GM21381 (cell line): ENCODE measurements around the gene CSF2.
"Not testable (repeated sequence)": the region's sequence is repeated elsewhere in the genome, so short reads cannot be mapped to it uniquely, and the experiment has no call there.

Source experiments
- ATAC-seq: cut with Tn5 transposase; IDR thresholded peaks from one replicate; pipeline ENCODE4 v1.9.1; 2021; ENCODE audit warnings: mild to moderate bottlenecking, moderate library complexity; ENCODE audit not compliant: unreplicated experiment

The CSF2 gene

DNA sequence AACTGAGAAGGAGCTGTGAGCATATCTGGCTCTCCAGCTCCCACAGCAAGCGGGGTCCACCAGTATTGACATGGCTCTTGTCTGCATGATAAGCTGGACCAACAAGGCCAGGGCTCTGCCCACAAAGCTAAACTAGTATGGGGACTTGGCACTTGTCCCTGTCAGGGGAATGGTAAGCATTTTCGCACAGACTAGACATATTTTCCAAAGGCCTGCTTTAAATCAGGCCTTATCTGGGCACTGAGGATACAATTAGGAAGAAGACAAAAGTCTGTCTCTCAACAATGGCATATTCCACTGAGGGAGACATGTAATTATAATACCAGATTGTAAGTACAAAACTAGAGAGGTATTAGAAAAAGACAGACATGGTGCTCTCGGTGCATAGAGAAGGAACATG lies 32.1 kb downstream of the CSF2 start:
- ATAC-seq = no peak

DNA sequence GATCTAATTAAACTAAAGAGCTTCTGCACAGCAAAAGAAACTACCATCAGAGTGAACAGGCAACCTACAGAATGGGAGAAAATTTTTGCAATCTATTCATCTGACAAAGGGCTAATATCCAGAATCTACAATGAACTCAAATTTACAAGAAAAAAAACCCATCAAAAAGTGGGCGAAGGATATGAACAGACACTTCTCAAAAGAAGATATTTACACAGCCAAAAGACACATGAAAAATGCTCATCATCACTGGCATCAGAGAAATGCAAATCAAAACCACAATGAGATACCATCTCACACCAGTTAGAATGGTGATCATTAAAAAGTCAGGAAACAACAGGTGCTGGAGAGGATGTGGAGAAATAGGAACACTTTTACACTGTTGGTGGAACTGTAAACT lies 34.9 kb downstream of the CSF2 start:
- not testable (repeated sequence) for ATAC-seq

DNA sequence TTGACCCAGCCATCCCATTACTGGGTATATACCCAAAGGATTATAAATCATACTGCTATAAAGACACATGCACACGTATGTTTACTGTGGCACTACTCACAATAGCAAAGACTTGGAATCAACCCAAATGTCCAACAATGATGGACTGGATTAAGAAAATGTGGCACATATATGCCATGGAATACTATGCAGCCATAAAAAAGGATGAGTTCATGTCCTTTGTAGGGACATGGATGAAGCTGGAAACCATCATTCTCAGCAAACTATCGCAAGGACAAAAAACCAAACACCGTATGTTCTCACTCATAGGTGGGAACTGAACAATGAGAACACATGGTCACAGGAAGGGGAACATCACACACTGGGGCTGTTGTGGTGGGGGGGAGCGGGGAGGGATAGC lies 35.4 kb downstream of the CSF2 start:
- not testable (repeated sequence) for ATAC-seq

- ATAC-seq = no peak
Measured at GRCh38 chr5:132109494-132110053, 36.0 kb downstream of the CSF2 start.

DNA sequence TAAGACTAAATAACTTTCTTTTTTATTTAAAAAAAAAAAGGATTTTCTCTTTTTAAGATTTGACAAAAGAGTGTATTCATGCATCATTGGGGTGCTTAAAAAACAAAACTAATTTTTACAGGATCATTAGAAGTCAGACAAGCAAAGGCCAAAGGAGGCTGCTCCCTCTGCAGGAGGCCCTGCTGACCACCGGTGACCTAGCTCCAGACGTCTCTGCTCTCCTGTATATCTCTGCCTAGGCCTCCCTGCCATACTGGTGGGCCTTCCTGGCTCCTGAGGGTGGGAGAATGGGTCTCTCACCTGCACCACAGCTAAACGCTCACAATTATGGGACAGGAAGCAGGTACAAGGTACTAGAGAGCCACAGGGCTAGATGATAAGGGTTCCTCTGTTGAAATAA lies 36.6 kb downstream of the CSF2 start:
- no peak for ATAC-seq

- ATAC-seq = no peak
Measured at GRCh38 chr5:132110930-132111329, 37.3 kb downstream of the CSF2 start.

- no peak for ATAC-seq
Measured at GRCh38 chr5:132112111-132112510, 38.5 kb downstream of the CSF2 start.

- ATAC-seq = no peak
Measured at GRCh38 chr5:132114150-132115121, 40.8 kb downstream of the CSF2 start.

DNA sequence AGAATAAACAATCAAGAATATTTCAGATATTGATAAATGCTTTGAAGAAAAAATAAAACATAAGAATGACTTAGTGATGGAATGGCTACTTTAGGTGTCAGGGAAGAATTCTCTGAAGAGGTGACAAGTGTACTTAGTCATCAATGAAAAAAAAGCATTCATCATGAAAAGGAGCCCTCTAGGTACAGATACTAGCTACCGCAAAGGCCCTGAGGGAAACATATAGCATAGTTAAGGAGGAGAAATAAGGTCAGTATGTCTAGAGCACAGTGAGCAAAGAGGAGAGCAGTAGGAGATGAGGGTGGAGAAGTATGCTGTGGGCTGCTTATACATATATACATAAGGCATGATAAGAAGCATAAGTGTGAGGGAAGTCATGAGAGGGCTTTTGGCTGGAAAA lies 41.8 kb downstream of the CSF2 start:
- ATAC-seq = no peak

DNA sequence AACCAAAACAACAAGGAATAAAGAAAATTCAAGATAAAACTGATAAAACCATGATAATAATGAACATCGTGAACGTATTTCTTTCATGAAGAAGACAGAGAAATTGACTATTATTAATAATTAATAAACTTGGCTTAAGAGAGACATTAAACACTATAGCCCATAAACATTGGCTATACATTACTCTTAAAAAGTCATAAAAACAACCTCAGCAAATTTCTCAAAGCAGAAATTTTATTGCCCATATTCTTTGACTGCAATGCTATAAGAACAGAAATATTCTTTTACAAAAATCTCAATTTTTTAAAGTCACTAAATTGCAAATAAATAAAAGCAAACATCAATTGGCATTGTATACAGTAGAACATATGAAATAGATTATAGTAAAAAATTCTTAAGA lies 42.5 kb downstream of the CSF2 start:
- ATAC-seq = no peak

GRCh38 chr5:132116909-132117489 lies 43.4 kb downstream of the CSF2 start:
- not testable (repeated sequence) for ATAC-seq

GRCh38 chr5:132120717-132121116 lies 47.1 kb downstream of the CSF2 start:
- ATAC-seq = not testable (repeated sequence)

DNA sequence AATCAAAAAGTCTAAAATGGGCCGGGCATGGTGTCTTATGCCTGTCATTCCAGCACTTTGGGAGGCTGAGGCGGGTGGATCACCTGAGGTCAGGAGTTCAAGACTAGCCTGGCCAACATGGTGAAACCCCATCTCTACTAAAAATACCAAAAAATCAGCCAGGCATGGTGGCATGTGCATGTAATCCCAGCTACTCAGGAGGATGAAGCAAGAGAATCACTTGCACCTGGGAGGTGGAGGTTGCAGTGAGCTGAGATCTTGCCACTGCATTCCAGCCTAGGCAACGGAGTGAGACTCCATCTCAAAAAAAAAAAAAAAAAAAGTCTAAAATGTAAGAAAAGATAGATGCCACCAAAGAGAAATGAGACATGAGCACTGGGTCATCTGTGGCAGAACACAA lies 49.4 kb downstream of the CSF2 start:
- not testable (repeated sequence) for ATAC-seq

DNA sequence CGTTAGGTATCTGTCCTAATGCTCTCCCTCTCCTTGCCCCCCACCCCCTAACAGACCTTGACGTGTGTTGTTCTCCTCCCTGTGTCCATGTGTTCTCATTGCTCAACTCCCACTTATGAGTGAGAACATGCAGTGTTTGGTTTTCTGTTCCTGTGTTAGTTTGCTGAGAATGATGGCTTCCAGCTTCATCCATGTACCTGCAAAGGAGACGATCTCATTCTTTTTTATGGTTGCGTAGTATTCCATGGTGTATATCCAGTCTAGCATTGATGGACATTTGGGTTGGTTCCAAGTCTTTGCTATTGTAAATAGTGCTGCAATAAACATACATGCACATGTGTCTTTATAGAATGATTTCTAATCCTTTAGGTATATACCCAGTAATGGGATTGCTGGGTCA lies 50.0 kb downstream of the CSF2 start:
- not testable (repeated sequence) for ATAC-seq
